Karpas-422 (cell line): Measurements from ENCODE around the gene ZBTB48. TPM values are rescaled to one million over a fixed set of nuclear protein-coding genes. Genes with fewer than 3 reads are reported as not detected.

ENCODE experiments used
- DNase-seq: peaks from one replicate; pipeline ENCODE4 v3.0.0-alpha.2; 2015
- H2AFZ ChIP-seq: fragments of 200-600 bp; sonication (generic); 2 replicates; pipeline ENCODE4 v1.6.1; 2014; ENCODE audit warnings: antibody characterized with exemption, low read length, mixed read lengths
- H3K27ac ChIP-seq: fragments of 200-600 bp; sonication (generic); 2 replicates; pipeline ENCODE4 v1.5.1; 2014; ENCODE audit warnings: mild to moderate bottlenecking, low read length, moderate library complexity
- H3K27me3 ChIP-seq: fragments of 200-600 bp; sonication (generic); 2 replicates; pipeline ENCODE4 v1.6.1; 2014; ENCODE audit warnings: low read length, mixed read lengths
- H3K36me3 ChIP-seq: fragments of 200-600 bp; sonication (generic); 2 replicates; pipeline ENCODE4 v1.6.1; 2014; ENCODE audit warnings: low read length, mixed read lengths; ENCODE audit not compliant: insufficient read depth
- H3K4me1 ChIP-seq: fragments of 200-600 bp; sonication (generic); 2 replicates; pipeline ENCODE4 v1.6.1; 2014; ENCODE audit warnings: mild to moderate bottlenecking, low read length, mixed read lengths
- H3K4me2 ChIP-seq: fragments of 200-600 bp; sonication (generic); 2 replicates; pipeline ENCODE4 v1.6.1; 2014; ENCODE audit warnings: low read length, low read depth, mild to moderate bottlenecking; ENCODE audit not compliant: poor library complexity, severe bottlenecking
- H3K4me3 ChIP-seq: fragments of 200-600 bp; sonication (generic); 2 replicates; pipeline ENCODE4 v1.5.1; 2014; ENCODE audit warnings: mild to moderate bottlenecking, antibody characterized with exemption, low read length, mixed read lengths
- H3K79me2 ChIP-seq: fragments of 200-600 bp; sonication (generic); 2 replicates; pipeline ENCODE4 v1.6.1; 2014; ENCODE audit warnings: mild to moderate bottlenecking, low read length, mixed read lengths
- H3K9ac ChIP-seq: fragments of 200-600 bp; sonication (generic); 2 replicates; pipeline ENCODE4 v1.6.0; 2014; ENCODE audit warnings: low read length
- H3K9me2 ChIP-seq: fragments of 200-600 bp; sonication (generic), shearing (Covaris generic); replicated peaks from 2 replicates; pipeline ENCODE4 v1.6.0; 2014; ENCODE audit warnings: mild to moderate bottlenecking, low read length, moderate library complexity; ENCODE audit not compliant: insufficient read depth
- H3K9me3 ChIP-seq: fragments of 300-700, 200-600 bp; sonication (generic); 2 replicates; pipeline ENCODE4 v1.6.1; 2014; ENCODE audit warnings: low read length, mixed read lengths
- H4K20me1 ChIP-seq: fragments of 200-600 bp; sonication (generic); 2 replicates; pipeline ENCODE4 v1.6.1; 2014; ENCODE audit warnings: mild to moderate bottlenecking, antibody characterized with exemption, low read length, low read depth; ENCODE audit not compliant: insufficient read depth
- total RNA-seq: library from RNA; depleted of rRNA; stranded (reverse); fragments of >200 nt; shearing (Covaris generic); gene quantifications from 2 replicates; pipeline ENCODE4 v1.2.3, GENCODE V29; 2014; ENCODE audit warnings: low replicate concordance

Gene ZBTB48
- total RNA-seq, 1 experiment from 2014 or later: 36.3 TPM

- Histone ChIP-seq H4K20me1 (peaks cover 14% of the 10 kb centered on the region; the same call in 1 of the 2 replicates), H3K9me3 (no peaks in the 10 kb centered on the region), H3K27ac (no peak overlapping the region), H3K9me2 (no peaks in the 10 kb centered on the region), H3K9ac (no peak overlapping the region), H3K27me3 (no peaks in the 10 kb centered on the region), H3K36me3 (peaks cover 16% of the 10 kb centered on the region), H2AFZ (no peak overlapping the region), H3K4me2 (no peak overlapping the region), H3K79me2 (no peaks in the 10 kb centered on the region), H3K4me1 (peaks cover 5% of the 10 kb centered on the region), H3K4me3 (no peak overlapping the region)
- DNase-seq: no peak
Observed at GRCh38 chr1:6592441-6592840, 12.6 kb downstream of the ZBTB48 start.

GRCh38 chr1:6592865-6593593 is 13.2 kb downstream of the ZBTB48 start:
- Histone ChIP-seq H3K4me3 (no peak overlapping the region), H3K27ac (no peak overlapping the region), H4K20me1 (0 out of 2 replicates have a peak, but pooled peaks cover 9% of the 10 kb centered on the region), H3K79me2 (no peaks in the 10 kb centered on the region), H2AFZ (no peak overlapping the region), H3K9me3 (no peaks in the 10 kb centered on the region), H3K36me3 (peaks cover 16% of the 10 kb centered on the region), H3K9me2 (no peaks in the 10 kb centered on the region), H3K4me2 (no peak overlapping the region), H3K4me1 (no peaks in the 10 kb centered on the region), H3K9ac (no peak overlapping the region), H3K27me3 (no peaks in the 10 kb centered on the region)
- no peak for DNase-seq

GRCh38 chr1:6593810-6594209 is 14.0 kb downstream of the ZBTB48 start:
- Histone ChIP-seq H3K9me2 (no peaks in the 10 kb centered on the region), H3K79me2 (0 out of 2 replicates have a peak, but pooled peaks cover under 1% of the 10 kb centered on the region), H3K36me3 (peaks cover 15% of the 10 kb centered on the region), H3K9me3 (no peaks in the 10 kb centered on the region), H3K27me3 (no peaks in the 10 kb centered on the region), H3K27ac (no peak overlapping the region), H4K20me1 (0 out of 2 replicates have a peak, but pooled peaks cover 9% of the 10 kb centered on the region), H3K4me3 (no peak overlapping the region), H2AFZ (no peak overlapping the region), H3K4me1 (no peaks in the 10 kb centered on the region), H3K9ac (no peak overlapping the region), H3K4me2 (no peak overlapping the region)
- DNase-seq: no peak

- no peak overlapping the region for H3K27ac ChIP-seq
- H3K79me2 ChIP-seq: peaks cover 12% of the 10 kb centered on the region
- H3K4me2 ChIP-seq: no peak overlapping the region
- H3K9me2 ChIP-seq: no peaks in the 10 kb centered on the region
- no peaks in the 10 kb centered on the region for H3K9me3 ChIP-seq
- H3K9ac ChIP-seq: no peak overlapping the region
- H3K36me3 ChIP-seq: peaks cover 10% of the 10 kb centered on the region; the same call in 1 of the 2 replicates
- no peak overlapping the region for H2AFZ ChIP-seq
- H3K4me3 ChIP-seq: no peak overlapping the region
- H3K4me1 ChIP-seq: peaks cover 5% of the 10 kb centered on the region
- no peaks in the 10 kb centered on the region for H3K27me3 ChIP-seq
- no peak for DNase-seq
- 0 out of 2 replicates have a peak, but pooled peaks cover 5% of the 10 kb centered on the region for H4K20me1 ChIP-seq
Observed at GRCh38 chr1:6594977-6595740, 15.4 kb downstream of the ZBTB48 start.

- no peak overlapping the region for H3K9ac ChIP-seq
- no peaks in the 10 kb centered on the region for H3K27me3 ChIP-seq
- 0 out of 2 replicates have a peak, but pooled peaks cover 3% of the 10 kb centered on the region for H4K20me1 ChIP-seq
- no peak overlapping the region for H2AFZ ChIP-seq
- H3K4me1 ChIP-seq: peaks cover 13% of the 10 kb centered on the region
- H3K9me3 ChIP-seq: no peaks in the 10 kb centered on the region
- no peaks in the 10 kb centered on the region for H3K9me2 ChIP-seq
- no peak overlapping the region for H3K4me3 ChIP-seq
- peaks cover 24% of the 10 kb centered on the region for H3K79me2 ChIP-seq
- DNase-seq: no peak
- H3K4me2 ChIP-seq: no peak overlapping the region
- H3K27ac ChIP-seq: no peak overlapping the region
- H3K36me3 ChIP-seq: peaks cover 3% of the 10 kb centered on the region; the same call in 1 of the 2 replicates
Observed at GRCh38 chr1:6596351-6596750, 16.6 kb downstream of the ZBTB48 start.

GRCh38 chr1:6596886-6597776 is 17.3 kb downstream of the ZBTB48 start:
- no peaks in the 10 kb centered on the region for H3K27me3 ChIP-seq
- H3K79me2 ChIP-seq: peaks cover 29% of the 10 kb centered on the region
- H3K4me2 ChIP-seq: no peak overlapping the region
- no peak overlapping the region for H3K9ac ChIP-seq
- no peak overlapping the region for H3K27ac ChIP-seq
- H3K36me3 ChIP-seq: peaks cover 3% of the 10 kb centered on the region; the same call in 1 of the 2 replicates
- no peak overlapping the region for H2AFZ ChIP-seq
- H3K4me1 ChIP-seq: peaks cover 20% of the 10 kb centered on the region
- H3K9me3 ChIP-seq: no peaks in the 10 kb centered on the region
- no peak for DNase-seq
- 0 out of 2 replicates have a peak, but pooled peaks cover 3% of the 10 kb centered on the region for H4K20me1 ChIP-seq
- no peak overlapping the region for H3K4me3 ChIP-seq
- H3K9me2 ChIP-seq: no peaks in the 10 kb centered on the region

- Histone ChIP-seq H3K9me3 (no peaks in the 10 kb centered on the region), H3K9me2 (no peaks in the 10 kb centered on the region), H4K20me1 (0 out of 2 replicates have a peak, but pooled peaks cover 3% of the 10 kb centered on the region), H3K4me2 (no peak overlapping the region), H3K27me3 (no peaks in the 10 kb centered on the region), H3K27ac (no peak overlapping the region), H3K9ac (no peak overlapping the region), H2AFZ (no peak overlapping the region), H3K4me3 (no peak overlapping the region), H3K79me2 (peaks cover 29% of the 10 kb centered on the region), H3K36me3 (peaks cover 3% of the 10 kb centered on the region; the same call in 1 of the 2 replicates), H3K4me1 (peaks cover 25% of the 10 kb centered on the region)
- no peak for DNase-seq
Observed at GRCh38 chr1:6597777-6598131, 18.0 kb downstream of the ZBTB48 start.
